IMR-90 (cell line): ENCODE results near the gene NTMT1. TPM values are rescaled to one million over a fixed set of nuclear protein-coding genes. Genes with fewer than 3 reads are reported as not detected.

Experiments
- ATAC-seq: fragments of 200-7000 bp; cut with Tn5 transposase; 2 replicates; pipeline ENCODE4 v1.9.1; 2020; ENCODE audit warnings: low read depth, mild to moderate bottlenecking, moderate library complexity
- BruUV-seq: library from RNA; stranded (reverse); fragments of 400-500 nt; replicated peaks from 2 replicates; lab custom pipeline; 2021; lab: Mats Ljungman, UMichigan
- CTCF ChIA-PET: fragments of 300-600 bp; formaldehyde crosslinking; extraction: SDS; loops from one replicate; lab custom pipeline; 2021; ENCODE audit warnings: antibody characterized with exemption; lab: Yijun Ruan, JAX
- POLR2A ChIA-PET: fragments of 300-600 bp; sonication (Branson Sonifier 250); formaldehyde crosslinking; loops from one replicate; lab custom pipeline; 2022; ENCODE audit warnings: antibody characterized with exemption; ENCODE audit not compliant: unreplicated experiment; lab: Charles Lee
- DNase-seq: peaks from one replicate; pipeline ENCODE4 v3.0.0; 2013
- H2AFZ ChIP-seq: replicated peaks from 2 replicates; pipeline ENCODE3; 2013; ENCODE audit warnings: low read length, mild to moderate bottlenecking; ENCODE audit not compliant: poor library complexity
- H2AK5ac ChIP-seq: 2 replicates; pipeline ENCODE4 v1.6.1; 2013; ENCODE audit warnings: low read depth, low read length, inconsistent platforms
- H2AK9ac ChIP-seq: replicated peaks from 2 replicates; pipeline ENCODE3; 2013; ENCODE audit warnings: mild to moderate bottlenecking, low read depth, low read length, moderate library complexity; ENCODE audit not compliant: poor library complexity
- H2BK120ac ChIP-seq: 2 replicates; pipeline ENCODE4 v1.6.1; 2013; ENCODE audit warnings: low read depth, low read length, inconsistent platforms
- H2BK15ac ChIP-seq: 3 replicates; pipeline ENCODE4 v1.6.1; 2013; ENCODE audit warnings: low read depth, low read length, inconsistent platforms
- H2BK20ac ChIP-seq: 2 replicates; pipeline ENCODE4 v1.6.1; 2013; ENCODE audit warnings: low read depth, mild to moderate bottlenecking, inconsistent platforms, low read length, moderate library complexity
- H2BK5ac ChIP-seq: 2 replicates; pipeline ENCODE4 v1.6.1; 2013; ENCODE audit warnings: mild to moderate bottlenecking, low read depth, low read length, inconsistent platforms; ENCODE audit not compliant: poor library complexity, severe bottlenecking
- H3K14ac ChIP-seq: replicated peaks from 2 replicates; pipeline ENCODE4 v1.6.1; 2013; ENCODE audit warnings: low read depth, low read length, inconsistent platforms
- H3K18ac ChIP-seq: 2 replicates; pipeline ENCODE4 v1.6.1; 2013; ENCODE audit warnings: low read depth, low read length, control low read depth
- H3K23ac ChIP-seq: 2 replicates; pipeline ENCODE4 v1.6.1; 2013; ENCODE audit warnings: low read depth, low read length, inconsistent platforms
- H3K27ac ChIP-seq: 2 replicates; pipeline ENCODE4 v1.5.1; 2013; ENCODE audit warnings: mild to moderate bottlenecking, control low read depth, low read length; ENCODE audit not compliant: insufficient read depth
- H3K27me3 ChIP-seq: 2 replicates; pipeline ENCODE4 v1.6.1; 2013; ENCODE audit warnings: low read length; ENCODE audit not compliant: control insufficient read depth, insufficient read depth
- H3K36me3 ChIP-seq: 2 replicates; pipeline ENCODE4 v1.6.1; 2013; ENCODE audit warnings: low read length, mixed read lengths; ENCODE audit not compliant: control insufficient read depth, insufficient read depth
- H3K4ac ChIP-seq: 2 replicates; pipeline ENCODE4 v1.6.1; 2013; ENCODE audit warnings: low read depth, low read length, inconsistent platforms
- H3K4me1 ChIP-seq: 2 replicates; pipeline ENCODE4 v1.6.1; 2013; ENCODE audit warnings: low read length, mixed read lengths; ENCODE audit not compliant: control insufficient read depth, insufficient read depth
- H3K4me2 ChIP-seq: 2 replicates; pipeline ENCODE4 v1.6.1; 2013; ENCODE audit warnings: low read depth, mild to moderate bottlenecking, control low read depth, low read length, moderate library complexity
- H3K4me3 ChIP-seq: 2 replicates; pipeline ENCODE4 v1.5.1; 2013; ENCODE audit warnings: low read depth, mild to moderate bottlenecking, control low read depth, low read length, moderate library complexity; ENCODE audit not compliant: insufficient read depth
- H3K56ac ChIP-seq: 2 replicates; pipeline ENCODE4 v1.6.1; 2013; ENCODE audit warnings: low read length, inconsistent platforms; ENCODE audit not compliant: insufficient read depth; ENCODE audit errors: extremely low read depth
- H3K79me1 ChIP-seq, 2 experiments: 2 replicates each; pipeline ENCODE4 v1.6.1; 2013; ENCODE audit warnings: low read length in 2 of 2, inconsistent platforms in 1 of 2, low read depth in 1 of 2
- H3K9ac ChIP-seq: 2 replicates; pipeline ENCODE4 v1.6.1; 2013; ENCODE audit warnings: low read depth, low read length, control low read depth
- H3K9me1 ChIP-seq: 2 replicates; pipeline ENCODE4 v1.6.1; 2013; ENCODE audit warnings: low read length, inconsistent platforms; ENCODE audit not compliant: insufficient read depth
- H3K9me3 ChIP-seq: 2 replicates; pipeline ENCODE4 v1.6.1; 2013; ENCODE audit warnings: low read length; ENCODE audit not compliant: control insufficient read depth, insufficient read depth
- H4K20me1 ChIP-seq: 2 replicates; pipeline ENCODE4 v1.6.1; 2013; ENCODE audit warnings: low read length, inconsistent platforms; ENCODE audit not compliant: insufficient read depth
- H4K5ac ChIP-seq: 2 replicates; pipeline ENCODE4 v1.6.1; 2013; ENCODE audit warnings: mild to moderate bottlenecking, low read depth, low read length, control low read depth
- H4K8ac ChIP-seq, 2 experiments: 2 replicates each; pipeline ENCODE4 v1.6.1; 2013; ENCODE audit warnings: low read depth in 2 of 2, low read length in 2 of 2, control low read depth in 1 of 2, inconsistent platforms in 1 of 2
- H4K91ac ChIP-seq: 2 replicates; pipeline ENCODE4 v1.6.1; 2013; ENCODE audit warnings: low read depth, low read length, inconsistent platforms; ENCODE audit not compliant: insufficient read depth
- BHLHE40 ChIP-seq: fragments of 150-350 bp; IDR thresholded peaks from 2 replicates; pipeline ENCODE4 v1.6.1; 2016; ENCODE audit warnings: mild to moderate bottlenecking, low read depth, low read length
- CEBPB ChIP-seq: IDR thresholded peaks from 2 replicates; pipeline ENCODE4 v1.6.1; 2012; ENCODE audit warnings: low read depth, low read length, improper control_type of control experiment
- FOS ChIP-seq: fragments of 150-350 bp; IDR thresholded peaks from 2 replicates; pipeline ENCODE4 v1.6.1; 2016; ENCODE audit warnings: low read depth, low read length
- MAFK ChIP-seq: IDR thresholded peaks from 2 replicates; pipeline ENCODE4 v1.6.1; 2012; ENCODE audit warnings: low read depth, low read length, improper control_type of control experiment
- NFE2L2 ChIP-seq: fragments of 150-350 bp; IDR thresholded peaks from 2 replicates; pipeline ENCODE4 v1.6.1; 2016; ENCODE audit warnings: low read depth, mild to moderate bottlenecking, low read length
- POLR2A ChIP-seq: IDR thresholded peaks from 2 replicates; pipeline ENCODE4 v1.6.1; 2012; ENCODE audit warnings: mild to moderate bottlenecking, low read depth, low read length
- RAD21 ChIP-seq: IDR thresholded peaks from 2 replicates; pipeline ENCODE4 v1.6.1; 2012; ENCODE audit warnings: low read length, improper control_type of control experiment
- RFX5 ChIP-seq: IDR thresholded peaks from 2 replicates; pipeline ENCODE4 v1.8.0; 2012; ENCODE audit warnings: low read depth, mild to moderate bottlenecking, low read length, moderate library complexity
- SMC3 ChIP-seq: fragments of 150-350 bp; IDR thresholded peaks from 2 replicates; pipeline ENCODE4 v1.6.1; 2016; ENCODE audit warnings: low read depth, mild to moderate bottlenecking, antibody characterized with exemption, low read length, moderate library complexity
- WGBS, 2 experiments: methylation state at CpG; one replicate each; pipeline versions ENCODE4 v1.1.5 to v1.1.7; 2013; ENCODE audit warnings: missing lambda C conversion rate in 2 of 2; ENCODE audit not compliant: insufficient read length in 1 of 2; ENCODE audit errors: extremely low coverage in 2 of 2; 5-methylcytosine and 5-hydroxymethylcytosine counted together
- dilution Hi-C: fragments of 300-500 bp; cut with HindIII; formaldehyde crosslinking; loops from one replicate; pipeline ENCODE4 v1.14.3; 2018; ENCODE audit warnings: low sequenced_read_pairs; ENCODE audit not compliant: unreplicated experiment
- in situ Hi-C: fragments of 300-500 bp; cut with MboI; formaldehyde crosslinking; loops from 3 replicates; pipeline ENCODE4 v1.14.3; 2019; ENCODE audit warnings: low sequenced_read_pairs, inconsistent platforms, mixed read lengths
- intact Hi-C: fragments of 100-400 bp; cut with micrococcal nuclease; formaldehyde crosslinking; loops from 2 replicates; pipeline ENCODE4 v1.10.0; 2022
- polyA plus RNA-seq, 3 experiments: library from polyadenylated mRNA; depleted of rRNA; stranded (reverse); fragments of >200 nt; gene quantifications; 2 replicates each; pipeline ENCODE4 v1.2.3, GENCODE V29; 2012; ENCODE audit warnings: low replicate concordance in 1 of 3
- total RNA-seq: library from RNA; depleted of rRNA; stranded (reverse); fragments of >200 nt; gene quantifications from 2 replicates; pipeline ENCODE4 v1.2.3, GENCODE V29; 2012
- TF ChIP-seq, protein P1 (sequence below): fragments of 150-350 bp; IDR thresholded peaks from 2 replicates; pipeline ENCODE4 v1.6.1; 2016; ENCODE audit warnings: low read depth, mild to moderate bottlenecking, low read length, moderate library complexity, borderline replicate concordance

The NTMT1 gene
- total and polyA plus RNA-seq, 2 of the 4 experiments (the other 2 are of a cell fraction) = 68.1 to 88.1 TPM

DNA sequence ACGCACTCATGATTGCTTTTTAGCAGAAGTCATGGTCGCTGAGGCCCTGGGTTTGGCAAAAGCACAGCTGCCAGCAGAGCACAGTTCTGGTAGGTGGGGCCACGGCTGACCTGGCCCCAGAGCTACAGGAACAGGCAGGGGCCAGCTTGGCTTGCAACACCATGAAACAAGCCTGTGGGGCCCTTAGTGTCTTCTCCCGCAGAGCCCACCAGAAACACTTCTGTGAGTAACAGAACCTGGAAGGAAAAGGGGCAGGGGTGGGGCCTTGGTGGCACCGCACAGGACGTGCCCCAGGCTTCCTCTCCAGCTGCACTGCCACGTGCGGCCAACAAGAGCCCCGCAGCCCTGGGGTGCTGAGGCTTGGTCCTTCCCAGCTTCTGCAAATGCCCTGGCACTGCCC lies 11.1 kb downstream of the NTMT1 start:
- Histone ChIP-seq H3K14ac (no peak overlapping the region), H2BK5ac (no peak overlapping the region), H3K18ac (no peak overlapping the region), H3K27me3 (no peaks in the 10 kb centered on the region), H2AK5ac (no peak overlapping the region), H3K4me3 (no peak overlapping the region), H4K20me1 (peaks cover 89% of the 10 kb centered on the region), H4K5ac (no peak overlapping the region), H4K8ac (no peak overlapping the region), H3K79me1 (peaks cover 17 to 89% of the 10 kb centered on the region in 2 experiments), H3K9me3 (no peaks in the 10 kb centered on the region), H3K4me2 (no peak overlapping the region), H3K23ac (no peak overlapping the region), H3K56ac (no peak overlapping the region), H2BK15ac (no peak overlapping the region), H3K9me1 (peaks cover 8% of the 10 kb centered on the region; the same call in 1 of the 2 replicates), H3K9ac (no peak overlapping the region), H2BK120ac (no peak overlapping the region), H3K27ac (no peak overlapping the region), H2AK9ac (no peak overlapping the region), H2BK20ac (no peak overlapping the region), H4K91ac (no peak overlapping the region), H3K36me3 (peaks cover 62% of the 10 kb centered on the region), H2AFZ (no peak overlapping the region), H3K4ac (no peak overlapping the region), H3K4me1 (peaks cover 18% of the 10 kb centered on the region)
- ChIA-PET CTCF (interaction anchor here (0.8 kb wide), 1 partner anchor 14 kb away, joined by 3 read pairs; no protein-coding TSS in a partner anchor), POLR2A (no interaction called here)
- WGBS, 2 experiments = 96% methylated on average over 6 of the region's 9 CpGs; no CpG with 5 or more reads in 1 of the 2 experiments
- in situ Hi-C loops (no loop called here), intact Hi-C loops (no loop called here), dilution Hi-C loops (no loop called here)
- ATAC-seq (no peak), DNase-seq (no peak)
- BruUV-seq = no TSS peak
- TF ChIP-seq BHLHE40 = no peak
- TF ChIP-seq POLR2A = no peak
- TF ChIP-seq MAFK = no peak
- no peak for TF ChIP-seq CEBPB
- TF ChIP-seq RFX5 = no peak
- TF ChIP-seq FOS = no peak
- no peak for TF ChIP-seq RAD21
- no peak for TF ChIP-seq NFE2L2
- TF ChIP-seq, protein P1, sequence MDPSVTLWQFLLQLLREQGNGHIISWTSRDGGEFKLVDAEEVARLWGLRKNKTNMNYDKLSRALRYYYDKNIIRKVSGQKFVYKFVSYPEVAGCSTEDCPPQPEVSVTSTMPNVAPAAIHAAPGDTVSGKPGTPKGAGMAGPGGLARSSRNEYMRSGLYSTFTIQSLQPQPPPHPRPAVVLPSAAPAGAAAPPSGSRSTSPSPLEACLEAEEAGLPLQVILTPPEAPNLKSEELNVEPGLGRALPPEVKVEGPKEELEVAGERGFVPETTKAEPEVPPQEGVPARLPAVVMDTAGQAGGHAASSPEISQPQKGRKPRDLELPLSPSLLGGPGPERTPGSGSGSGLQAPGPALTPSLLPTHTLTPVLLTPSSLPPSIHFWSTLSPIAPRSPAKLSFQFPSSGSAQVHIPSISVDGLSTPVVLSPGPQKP = no peak
- TF ChIP-seq SMC3 = no peak
